Measurements from ENCODE around the gene C1orf21.

DNA sequence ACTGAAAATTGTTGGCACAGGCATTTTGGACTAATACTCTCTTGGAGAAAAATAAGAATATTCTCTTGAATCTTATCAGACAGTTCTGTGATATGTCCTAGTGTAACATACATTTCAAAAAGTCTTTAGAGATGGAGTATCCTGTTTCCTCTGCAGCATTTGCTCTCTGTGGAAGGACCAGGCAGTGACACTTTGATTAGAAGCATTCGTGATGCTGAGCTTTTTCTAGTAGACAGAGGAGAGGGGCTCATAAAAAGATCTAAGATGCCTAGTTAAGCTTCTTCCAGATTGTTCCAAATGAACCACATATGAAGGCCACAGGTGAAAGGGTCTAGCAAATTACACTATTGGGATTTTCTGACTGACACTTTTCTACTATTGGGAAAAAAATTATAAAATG lies 120.3 kb downstream of the C1orf21 start:
- TF ChIP-seq, protein P1, sequence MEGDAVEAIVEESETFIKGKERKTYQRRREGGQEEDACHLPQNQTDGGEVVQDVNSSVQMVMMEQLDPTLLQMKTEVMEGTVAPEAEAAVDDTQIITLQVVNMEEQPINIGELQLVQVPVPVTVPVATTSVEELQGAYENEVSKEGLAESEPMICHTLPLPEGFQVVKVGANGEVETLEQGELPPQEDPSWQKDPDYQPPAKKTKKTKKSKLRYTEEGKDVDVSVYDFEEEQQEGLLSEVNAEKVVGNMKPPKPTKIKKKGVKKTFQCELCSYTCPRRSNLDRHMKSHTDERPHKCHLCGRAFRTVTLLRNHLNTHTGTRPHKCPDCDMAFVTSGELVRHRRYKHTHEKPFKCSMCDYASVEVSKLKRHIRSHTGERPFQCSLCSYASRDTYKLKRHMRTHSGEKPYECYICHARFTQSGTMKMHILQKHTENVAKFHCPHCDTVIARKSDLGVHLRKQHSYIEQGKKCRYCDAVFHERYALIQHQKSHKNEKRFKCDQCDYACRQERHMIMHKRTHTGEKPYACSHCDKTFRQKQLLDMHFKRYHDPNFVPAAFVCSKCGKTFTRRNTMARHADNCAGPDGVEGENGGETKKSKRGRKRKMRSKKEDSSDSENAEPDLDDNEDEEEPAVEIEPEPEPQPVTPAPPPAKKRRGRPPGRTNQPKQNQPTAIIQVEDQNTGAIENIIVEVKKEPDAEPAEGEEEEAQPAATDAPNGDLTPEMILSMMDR (IDR thresholded peaks at IDR 0.05 in 8 of 11, conservative IDR thresholded peaks at IDR 0.05 in 3 of 11) = no peak
- TF ChIP-seq POLR2A (IDR thresholded peaks at IDR 0.05) = no peak
